GM18505 (cell line): ENCODE results near the gene RGL1.

Experiments
- ATAC-seq: cut with Tn5 transposase; IDR thresholded peaks from one replicate; pipeline ENCODE4 v1.9.1; 2021; ENCODE audit not compliant: unreplicated experiment
- POLR2A ChIP-seq: IDR thresholded peaks from 4 replicates; pipeline ENCODE4 v1.6.1; 2011; ENCODE audit warnings: borderline replicate concordance; ENCODE audit not compliant: insufficient read depth, insufficient read length; ENCODE audit errors: extremely low read depth

The RGL1 gene

GRCh38 chr1:183945428-183946319 lies 140.8 kb downstream of the RGL1 start:
- no peak for TF ChIP-seq POLR2A

GRCh38 chr1:183946320-183946613 lies 141.3 kb downstream of the RGL1 start:
- no peak for ATAC-seq
- TF ChIP-seq POLR2A: no peak

More at GRCh38 chr1:183945428-183946319, 140.8 kb downstream of the RGL1 start:
- ATAC-seq: no peak

- TF ChIP-seq POLR2A: no peak
- no peak for ATAC-seq
These were observed 143.1 kb downstream of the RGL1 start for GRCh38 chr1:183947988-183948387.

GRCh38 chr1:183952101-183952500 lies 147.2 kb downstream of the RGL1 start:
- no peak for TF ChIP-seq POLR2A
- ATAC-seq: no peak

- TF ChIP-seq POLR2A: no peak
- ATAC-seq: no peak
These were observed 148.1 kb downstream of the RGL1 start for GRCh38 chr1:183953031-183953430.

GRCh38 chr1:183954496-183954895 lies 149.6 kb downstream of the RGL1 start:
- no peak for ATAC-seq
- TF ChIP-seq POLR2A: no peak

GRCh38 chr1:183956559-183957188 lies 151.8 kb downstream of the RGL1 start:
- TF ChIP-seq POLR2A: no peak

GRCh38 chr1:183957216-183957830 lies 152.4 kb downstream of the RGL1 start:
- no peak for TF ChIP-seq POLR2A
- no peak for ATAC-seq

More at GRCh38 chr1:183956559-183957188, 151.8 kb downstream of the RGL1 start:
- peak; percentile 98 for ATAC-seq

GRCh38 chr1:183958958-183959357 lies 154.0 kb downstream of the RGL1 start:
- ATAC-seq: no peak
- no peak for TF ChIP-seq POLR2A

- TF ChIP-seq POLR2A: no peak
- no peak for ATAC-seq
These were observed 156.2 kb downstream of the RGL1 start for GRCh38 chr1:183961132-183961531.

- no peak for ATAC-seq
- no peak for TF ChIP-seq POLR2A
These were observed 158.0 kb downstream of the RGL1 start for GRCh38 chr1:183962903-183963302.

GRCh38 chr1:183965726-183966125 lies 160.8 kb downstream of the RGL1 start:
- no peak for TF ChIP-seq POLR2A
- ATAC-seq: no peak

GRCh38 chr1:183966487-183966886 lies 161.6 kb downstream of the RGL1 start:
- ATAC-seq: no peak
- TF ChIP-seq POLR2A: no peak

- TF ChIP-seq POLR2A: no peak
- no peak for ATAC-seq
These were observed 163.0 kb downstream of the RGL1 start for GRCh38 chr1:183967914-183968313.

GRCh38 chr1:183968386-183968785 lies 163.5 kb downstream of the RGL1 start:
- no peak for TF ChIP-seq POLR2A
- ATAC-seq: no peak
